K562 (cell line): ENCODE measurements around the gene NUFIP2. TPM values are rescaled to one million over a fixed set of nuclear protein-coding genes. Genes with fewer than 3 reads are reported as not detected.

Experiments used
- ZBTB40 ChIP-seq, 2 experiments: fragments of 450-650 bp in 1 of 2; sonication (generic) in 1 of 2; formaldehyde crosslinking in 1 of 2; IDR thresholded peaks; 2 replicates each; pipeline versions ENCODE4 v1.7.1 to v1.9.0; 2016 to 2022; ENCODE audit warnings: inconsistent platforms in 1 of 2, mild to moderate bottlenecking in 1 of 2, missing genetic modification reagents in 1 of 2
- ZNF217 ChIP-seq: sonication (generic); formaldehyde crosslinking; IDR thresholded peaks from 2 replicates; pipeline ENCODE4 v1.8.0; 2022; ENCODE audit warnings: mild to moderate bottlenecking, missing genetic modification reagents
- polyA plus RNA-seq, 8 experiments: library from polyadenylated mRNA; depleted of rRNA in 4 of 8; stranded (reverse) in 5 of 8; unstranded in 3 of 8; fragments of >200 nt; fragmentation: Nextera tagmentation in 2 of 8; fragmentation: Illumina TruSeq in 1 of 8; extraction: Ambion mirVana in 2 of 8; extraction: Trizol in 1 of 8; gene quantifications; 2 replicates each; pipeline versions ENCODE4 v1.2.1 to v1.2.3, GENCODE V29; 2011 to 2014; ENCODE audit warnings: inconsistent platforms in 1 of 8, missing spikeins in 1 of 8
- total RNA-seq, 7 experiments: library from RNA; depleted of rRNA in 6 of 7; stranded (reverse); fragments of >200 nt in 6 of 7; fragmentation: Illumina TruSeq in 2 of 7; extraction: Trizol in 2 of 7; gene quantifications; 2 replicates each; pipeline versions ENCODE4 v1.2.1 to v1.2.3, GENCODE V29; 2011 to 2021; ENCODE audit warnings: low replicate concordance in 1 of 7
- TF ChIP-seq, protein P1 (sequence below), 2 experiments: IDR thresholded peaks in 1 of 2; conservative IDR thresholded peaks in 1 of 2; 2 replicates each; pipeline ENCODE4 v1.6.1; 2016; ENCODE audit warnings: low read depth in 2 of 2, mild to moderate bottlenecking in 1 of 2, missing compliant biosample characterization in 1 of 2, missing genetic modification characterization in 1 of 2, moderate library complexity in 1 of 2

Gene NUFIP2
- total and polyA plus RNA-seq, 9 of the 15 experiments (the other 6 are each of a cell fraction or from before 2014, with no cell fraction given): 4.9 to 40.7 (median 18.5) TPM

DNA sequence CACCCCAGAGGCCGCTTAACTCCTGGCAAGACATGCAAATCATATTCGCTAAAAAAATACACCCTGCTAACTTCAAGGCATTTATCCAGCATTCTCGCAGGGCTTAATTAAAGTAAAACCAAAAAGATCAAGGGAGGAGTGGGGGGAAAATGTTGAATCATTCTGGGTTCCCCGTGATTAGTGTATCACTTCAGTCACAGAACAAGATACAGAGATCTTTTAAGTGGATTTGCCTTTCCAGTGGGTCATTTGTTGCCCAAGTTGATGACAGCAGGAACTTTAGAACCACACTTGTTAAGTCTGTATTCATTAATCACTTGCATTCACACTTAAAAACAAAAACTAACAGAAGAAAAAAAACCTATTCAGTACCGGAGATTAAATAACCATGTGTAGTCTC lies 30.0 kb downstream of the NUFIP2 start (continued):
- TF ChIP-seq ZBTB40 (IDR thresholded peaks at IDR 0.05): no peak
- TF ChIP-seq ZBTB40 (CRISPR knock-in tag; IDR thresholded peaks at IDR 0.05): no peak
- TF ChIP-seq, protein P1, sequence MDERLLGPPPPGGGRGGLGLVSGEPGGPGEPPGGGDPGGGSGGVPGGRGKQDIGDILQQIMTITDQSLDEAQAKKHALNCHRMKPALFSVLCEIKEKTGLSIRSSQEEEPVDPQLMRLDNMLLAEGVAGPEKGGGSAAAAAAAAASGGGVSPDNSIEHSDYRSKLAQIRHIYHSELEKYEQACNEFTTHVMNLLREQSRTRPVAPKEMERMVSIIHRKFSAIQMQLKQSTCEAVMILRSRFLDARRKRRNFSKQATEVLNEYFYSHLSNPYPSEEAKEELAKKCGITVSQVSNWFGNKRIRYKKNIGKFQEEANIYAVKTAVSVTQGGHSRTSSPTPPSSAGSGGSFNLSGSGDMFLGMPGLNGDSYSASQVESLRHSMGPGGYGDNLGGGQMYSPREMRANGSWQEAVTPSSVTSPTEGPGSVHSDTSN (CRISPR knock-in tag; IDR thresholded peaks at IDR 0.05; ENCODE audit: low read depth): no peak
- TF ChIP-seq, protein P1 (tag; conservative IDR thresholded peaks at IDR 0.05; ENCODE audit: low read depth): peak; percentile 57; the same call in 1 of the 2 replicates
- TF ChIP-seq ZNF217 (CRISPR knock-in tag): no peak
